Keratinocyte (primary cell): ENCODE measurements around the gene ATF4. TPM values are rescaled to one million over a fixed set of nuclear protein-coding genes. Genes with fewer than 3 reads are reported as not detected.

ENCODE experiments used
- DNase-seq: peaks from one replicate; pipeline ENCODE4 v3.0.0-alpha.2; 2011; ENCODE audit warnings: low read depth, missing footprints, low spot score
- FAIRE-seq: peaks from 2 replicates; lab custom pipeline; 2011; peaks lifted over from hg19 to GRCh38; lab: Jason Lieb, UNC
- H2AFZ ChIP-seq: 2 replicates; pipeline ENCODE4 v1.6.0; 2012; ENCODE audit warnings: low read length, control low read depth, inconsistent platforms; ENCODE audit not compliant: control insufficient read depth
- H3K27ac ChIP-seq: 2 replicates; pipeline ENCODE4 v1.5.1; 2011; ENCODE audit warnings: low read length; ENCODE audit not compliant: control insufficient read depth, insufficient read depth
- H3K27me3 ChIP-seq: 3 replicates; pipeline ENCODE4 v1.6.0; 2011; ENCODE audit warnings: low read length; ENCODE audit not compliant: control insufficient read depth, insufficient read depth; ENCODE audit errors: extremely low read depth
- H3K36me3 ChIP-seq, 2 experiments: 2 replicates in 1 of 2; 3 replicates in 1 of 2; pipeline ENCODE4 v1.5.1; 2011; ENCODE audit warnings: low read length in 2 of 2, mild to moderate bottlenecking in 1 of 2; ENCODE audit not compliant: control insufficient read depth in 2 of 2, insufficient read depth in 2 of 2; ENCODE audit errors: extremely low read depth in 1 of 2
- H3K4me1 ChIP-seq: 3 replicates; pipeline ENCODE4 v1.5.1; 2011; ENCODE audit warnings: low read length; ENCODE audit not compliant: control insufficient read depth, insufficient read depth; ENCODE audit errors: extremely low read depth
- H3K4me2 ChIP-seq: 3 replicates; pipeline ENCODE4 v1.6.0; 2011; ENCODE audit warnings: low read depth, low read length; ENCODE audit not compliant: control insufficient read depth, insufficient read depth; ENCODE audit errors: extremely low read depth
- H3K4me3 ChIP-seq, 3 experiments: fragments of 200-600 bp in 1 of 3; sonication (generic) in 1 of 3; 2 replicates in 2 of 3; 3 replicates in 1 of 3; pipeline ENCODE4 v1.5.1; 2011 to 2016; ENCODE audit warnings: low read length in 3 of 3, mild to moderate bottlenecking in 3 of 3, control low read depth in 2 of 3, inconsistent platforms in 1 of 3, low read depth in 1 of 3, mixed read lengths in 1 of 3, mixed run types in 1 of 3, moderate library complexity in 1 of 3; ENCODE audit not compliant: control insufficient read depth in 2 of 3, insufficient read depth in 2 of 3; ENCODE audit errors: extremely low read depth in 1 of 3
- H3K79me2 ChIP-seq: 2 replicates; pipeline ENCODE4 v1.6.0; 2012; ENCODE audit warnings: low read length; ENCODE audit not compliant: control insufficient read depth, insufficient read depth
- H3K9ac ChIP-seq: 3 replicates; pipeline ENCODE4 v1.6.0; 2011; ENCODE audit warnings: low read length; ENCODE audit not compliant: control insufficient read depth, insufficient read depth; ENCODE audit errors: extremely low read depth
- H3K9me1 ChIP-seq: 3 replicates; pipeline ENCODE4 v1.6.0; 2011; ENCODE audit warnings: low read length; ENCODE audit not compliant: control insufficient read depth, insufficient read depth; ENCODE audit errors: extremely low read depth
- H3K9me3 ChIP-seq: 2 replicates; pipeline ENCODE4 v1.5.1; 2012; ENCODE audit warnings: low read depth, low read length; ENCODE audit not compliant: control insufficient read depth
- H4K20me1 ChIP-seq: 3 replicates; pipeline ENCODE4 v1.6.0; 2011; ENCODE audit warnings: low read length; ENCODE audit not compliant: control insufficient read depth, insufficient read depth; ENCODE audit errors: extremely low read depth
- EZH2 ChIP-seq: IDR thresholded peaks from one replicate; pipeline ENCODE4 v1.6.1; 2012; ENCODE audit warnings: inconsistent platforms, mild to moderate bottlenecking, low read length, moderate library complexity
- dilution Hi-C: fragments of 300-500 bp; cut with MboI; formaldehyde crosslinking; loops from one replicate; pipeline ENCODE4 v1.7.0; 2020; ENCODE audit warnings: low sequenced_read_pairs; ENCODE audit not compliant: extremely low pct_ligation_motif_present
- polyA plus RNA-seq, 5 experiments: library from polyadenylated mRNA; depleted of rRNA in 3 of 5; stranded (reverse) in 3 of 5; stranded (forward) in 1 of 5; unstranded in 1 of 5; fragments of >200 nt; gene quantifications; 1 replicate in 1 of 5; 2 replicates in 3 of 5; 3 replicates in 1 of 5; pipeline versions ENCODE4 v1.2.1 to v1.2.3, GENCODE V29; 2011 to 2012; ENCODE audit warnings: missing spikeins in 2 of 5, low read depth in 1 of 5, low replicate concordance in 1 of 5
- TF ChIP-seq, protein P1 (sequence below), 3 experiments: IDR thresholded peaks in 1 of 3; conservative IDR thresholded peaks in 1 of 3; optimal IDR thresholded peaks in 1 of 3; 2 replicates in 2 of 3; 3 replicates in 1 of 3; pipeline versions ENCODE3 to v1.5.1; 2011; ENCODE audit warnings: low read length in 3 of 3, mild to moderate bottlenecking in 3 of 3, moderate library complexity in 2 of 3, control low read depth in 1 of 3, inconsistent platforms in 1 of 3; ENCODE audit not compliant: insufficient read depth in 2 of 3; ENCODE audit errors: extremely low read depth in 1 of 3

ATF4 gene
- polyA plus RNA-seq, 1 donor (not counting 4 experiments of a cell fraction or from before 2014, with no cell fraction given) = 629 TPM

DNA sequence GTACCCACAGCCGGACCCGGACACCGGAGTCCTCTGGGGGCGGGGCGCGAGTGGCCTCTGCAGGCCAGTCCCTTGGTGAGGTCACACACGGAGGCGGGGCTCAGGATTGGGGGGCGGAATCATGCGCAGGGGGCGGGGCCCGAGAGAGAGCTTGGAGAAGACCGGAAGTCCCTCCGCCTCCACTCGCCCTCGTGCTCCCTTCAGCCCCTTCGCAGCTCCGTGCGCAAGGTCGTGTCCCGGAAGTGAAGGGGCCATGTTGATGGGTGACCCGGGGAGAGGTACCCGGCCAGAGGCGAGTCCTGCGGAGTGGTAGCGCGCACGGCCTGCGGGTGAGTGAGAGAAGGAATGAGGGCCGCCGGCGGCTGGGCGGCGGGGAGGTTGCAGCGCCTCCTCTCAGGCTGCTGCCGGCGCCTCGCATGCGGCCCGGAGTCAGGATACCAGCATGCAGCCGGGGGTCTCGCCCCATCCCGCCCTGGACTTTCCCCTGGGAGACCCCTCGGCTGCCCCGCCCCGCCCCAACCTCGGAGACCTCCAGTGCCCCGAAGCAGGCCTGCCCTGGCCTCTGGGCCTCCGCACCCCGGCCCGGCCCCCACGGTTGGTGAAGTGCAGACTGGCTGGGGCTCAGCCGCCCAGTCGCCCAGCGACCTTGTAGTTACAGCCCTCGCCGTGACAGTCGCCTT, 18.1 kb upstream of the ATF4 start, which contains the start of gene MIEF1:
TSS of gene MIEF1 (plus strand) at position 182 of the 680 bp plus-strand sequence. CDS start 9,005 bp downstream, outside the sequence.
- Histone ChIP-seq H3K4me1 (peaks cover 18% of the 10 kb centered on the region), H3K27me3 (no peaks in the 10 kb centered on the region), H3K9ac (peak within 1 kb of the TSS; percentile 87), H3K9me3 (no peaks in the 10 kb centered on the region), H2AFZ (peak within 1 kb of the TSS; percentile 86), H3K4me2 (peak within 1 kb of the TSS; percentile 100), H3K79me2 (peaks cover 47% of the 10 kb centered on the region), H3K36me3 (peaks cover 20 to 28% of the 10 kb centered on the region in 2 experiments), H4K20me1 (no peaks in the 10 kb centered on the region), H3K4me3 (peak within 1 kb of the TSS; percentile 78 to 98 (median 89)), H3K27ac (peak within 1 kb of the TSS; percentile 84), H3K9me1 (no peaks in the 10 kb centered on the region)
- DNase-seq = peak; percentile 80
- dilution Hi-C loops = no loop called here
- TF ChIP-seq EZH2 = no peak
- TF ChIP-seq, protein P1, sequence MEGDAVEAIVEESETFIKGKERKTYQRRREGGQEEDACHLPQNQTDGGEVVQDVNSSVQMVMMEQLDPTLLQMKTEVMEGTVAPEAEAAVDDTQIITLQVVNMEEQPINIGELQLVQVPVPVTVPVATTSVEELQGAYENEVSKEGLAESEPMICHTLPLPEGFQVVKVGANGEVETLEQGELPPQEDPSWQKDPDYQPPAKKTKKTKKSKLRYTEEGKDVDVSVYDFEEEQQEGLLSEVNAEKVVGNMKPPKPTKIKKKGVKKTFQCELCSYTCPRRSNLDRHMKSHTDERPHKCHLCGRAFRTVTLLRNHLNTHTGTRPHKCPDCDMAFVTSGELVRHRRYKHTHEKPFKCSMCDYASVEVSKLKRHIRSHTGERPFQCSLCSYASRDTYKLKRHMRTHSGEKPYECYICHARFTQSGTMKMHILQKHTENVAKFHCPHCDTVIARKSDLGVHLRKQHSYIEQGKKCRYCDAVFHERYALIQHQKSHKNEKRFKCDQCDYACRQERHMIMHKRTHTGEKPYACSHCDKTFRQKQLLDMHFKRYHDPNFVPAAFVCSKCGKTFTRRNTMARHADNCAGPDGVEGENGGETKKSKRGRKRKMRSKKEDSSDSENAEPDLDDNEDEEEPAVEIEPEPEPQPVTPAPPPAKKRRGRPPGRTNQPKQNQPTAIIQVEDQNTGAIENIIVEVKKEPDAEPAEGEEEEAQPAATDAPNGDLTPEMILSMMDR (optimal IDR thresholded peaks at IDR 0.05 in 1 of 3, IDR thresholded peaks at IDR 0.05 in 1 of 3, conservative IDR thresholded peaks at IDR 0.05 in 1 of 3; ENCODE audit: extremely low read depth in 1 of 3, insufficient read depth in 2 of 3, low read length in 3 of 3) = peak in 1 of 3 experiments; percentile 22
- peak; percentile 88 for FAIRE-seq

GRCh38 chr22:39502789-39503409, 17.5 kb upstream of the ATF4 start:
- Histone ChIP-seq H2AFZ (peak overlapping the region; percentile 4), H3K27ac (peak overlapping the region; percentile 84), H3K4me2 (peak overlapping the region; percentile 100), H3K36me3 (peaks cover 22 to 28% of the 10 kb centered on the region in 2 experiments), H3K9me3 (no peaks in the 10 kb centered on the region), H3K9me1 (no peaks in the 10 kb centered on the region), H4K20me1 (no peaks in the 10 kb centered on the region), H3K27me3 (no peaks in the 10 kb centered on the region), H3K4me3 (peak overlapping the region; percentile 78 to 98 (median 89)), H3K4me1 (peaks cover 18% of the 10 kb centered on the region), H3K79me2 (peaks cover 50% of the 10 kb centered on the region), H3K9ac (peak overlapping the region; percentile 87)
- no peak for DNase-seq
- FAIRE-seq = no peak
- dilution Hi-C loops = no loop called here
- TF ChIP-seq, protein P1 (optimal IDR thresholded peaks at IDR 0.05 in 1 of 3, IDR thresholded peaks at IDR 0.05 in 1 of 3, conservative IDR thresholded peaks at IDR 0.05 in 1 of 3; ENCODE audit: extremely low read depth in 1 of 3, insufficient read depth in 2 of 3, low read length in 3 of 3) = no peak
- no peak for TF ChIP-seq EZH2
